ENCODE data around the gene SERGEF.

The SERGEF gene

DNA sequence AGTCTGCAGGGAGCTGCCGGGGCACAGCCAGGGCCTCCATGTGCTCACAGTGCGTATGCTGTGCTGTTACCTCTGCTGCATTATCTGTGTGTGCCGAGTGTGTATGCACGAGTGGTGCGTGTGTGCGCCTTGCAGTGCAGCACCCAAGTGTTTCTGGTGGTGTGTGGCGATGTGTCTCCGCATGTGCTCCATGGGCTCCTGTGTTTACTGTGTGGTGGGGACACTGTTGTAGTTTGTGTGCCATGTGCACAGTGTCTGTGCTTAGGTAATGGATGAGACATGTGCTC, 246.8 kb downstream of the SERGEF start:
- DNase-seq, result no peak

DNA sequence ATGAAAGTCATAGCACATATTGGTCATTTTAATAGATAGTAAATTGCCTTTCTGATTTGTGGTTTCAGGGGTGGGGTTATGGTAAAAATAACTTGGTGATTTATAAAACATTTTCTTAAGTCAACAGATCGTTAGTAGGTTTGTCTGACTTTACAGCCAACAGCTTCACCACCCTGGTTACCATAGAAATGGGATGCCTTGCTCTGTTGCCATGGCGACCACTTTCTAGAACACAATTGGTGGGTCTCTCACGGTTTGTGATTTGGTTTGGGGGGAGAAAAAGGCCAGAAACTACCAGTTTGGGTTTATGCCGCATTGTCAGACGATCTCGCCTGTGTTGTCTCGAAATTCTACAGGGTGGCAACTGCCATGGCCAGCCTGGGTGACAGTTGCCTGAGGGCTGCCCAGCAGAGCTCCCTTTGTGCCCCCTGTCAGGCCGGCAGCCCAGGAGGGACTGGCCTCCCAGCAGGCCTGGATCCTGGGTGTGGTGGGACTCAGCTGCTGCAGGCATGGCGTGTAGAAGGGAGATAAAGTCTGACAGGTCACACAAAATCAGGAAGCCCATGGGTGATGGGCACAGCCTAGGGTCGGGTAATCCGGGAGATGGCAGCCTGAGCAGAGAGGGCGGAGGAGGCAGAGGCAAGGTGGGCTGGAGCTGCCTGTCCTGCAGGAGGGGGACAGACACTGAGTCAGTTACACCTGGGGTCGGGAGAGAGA, 247.3 kb downstream of the SERGEF start:
- DNase-seq, result no peak

DNA sequence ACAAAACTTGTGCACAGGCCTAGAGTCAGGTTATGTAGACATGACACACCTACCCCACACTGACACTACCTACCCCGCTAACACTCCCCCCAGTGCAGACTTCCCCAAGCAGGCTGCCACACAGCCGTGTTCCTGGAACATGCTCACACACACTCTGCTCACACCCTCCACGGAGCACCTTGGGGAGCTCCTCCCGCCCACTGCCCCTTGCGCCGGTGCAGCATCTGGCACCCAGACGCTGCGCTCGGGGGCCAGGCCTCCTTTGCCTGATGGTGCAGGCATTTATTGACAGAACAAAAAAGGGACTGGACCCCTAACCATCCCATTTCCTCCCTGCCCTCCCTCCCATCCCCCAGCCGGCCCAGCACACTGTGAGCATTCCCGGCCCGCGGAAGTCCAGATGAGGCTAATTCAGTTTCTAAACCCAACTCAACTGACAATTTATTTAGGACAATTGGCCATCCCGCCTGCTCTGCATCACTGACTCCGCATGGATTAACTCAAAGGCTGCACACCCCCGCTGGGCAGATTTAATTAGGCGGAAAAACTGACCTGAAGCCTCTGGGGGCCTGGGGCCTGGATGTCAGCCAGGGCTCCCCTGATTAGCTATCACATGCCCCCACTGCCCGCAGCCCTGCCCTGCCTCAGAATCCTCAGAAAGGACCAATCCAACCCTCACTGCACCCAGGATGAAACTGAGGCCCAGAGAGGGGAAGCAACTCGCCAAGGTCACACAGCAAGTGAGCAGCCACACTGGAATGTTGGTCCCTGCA, 248.2 kb downstream of the SERGEF start:
- DNase-seq, result no peak

DNA sequence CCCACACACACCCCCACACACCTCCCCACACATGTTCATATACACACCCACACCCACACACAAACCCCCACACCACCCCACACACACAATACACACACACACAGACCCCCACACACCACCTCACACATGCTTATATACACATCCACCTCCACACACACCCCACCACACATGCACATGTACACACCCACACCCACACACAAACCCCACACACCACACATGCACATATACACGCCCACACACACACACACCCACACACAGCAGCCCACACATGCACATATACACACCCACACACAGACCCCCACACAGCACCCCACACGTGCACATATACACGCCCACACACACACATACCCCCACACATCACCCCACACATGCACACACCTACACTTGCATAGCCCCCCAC, 249.1 kb downstream of the SERGEF start:
- no peak for DNase-seq

DNA sequence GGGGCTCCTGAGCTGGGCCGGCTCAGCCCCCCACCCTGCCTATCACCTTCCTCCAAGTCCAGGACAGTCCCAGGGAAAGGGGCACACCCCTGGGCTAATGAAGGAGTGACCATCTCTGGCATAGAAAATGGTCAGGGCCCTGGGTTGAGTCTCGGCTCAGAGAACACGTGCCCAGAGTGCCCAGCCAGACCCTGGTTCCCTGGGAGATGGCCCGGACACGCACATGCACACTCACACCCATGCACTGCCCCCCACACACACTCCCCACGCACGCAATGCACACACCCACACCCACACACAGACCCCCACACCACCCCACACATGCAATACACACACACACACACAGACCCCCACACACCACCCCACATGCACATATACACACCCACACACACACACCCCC, 249.6 kb downstream of the SERGEF start:
- DNase-seq, result no peak

DNA sequence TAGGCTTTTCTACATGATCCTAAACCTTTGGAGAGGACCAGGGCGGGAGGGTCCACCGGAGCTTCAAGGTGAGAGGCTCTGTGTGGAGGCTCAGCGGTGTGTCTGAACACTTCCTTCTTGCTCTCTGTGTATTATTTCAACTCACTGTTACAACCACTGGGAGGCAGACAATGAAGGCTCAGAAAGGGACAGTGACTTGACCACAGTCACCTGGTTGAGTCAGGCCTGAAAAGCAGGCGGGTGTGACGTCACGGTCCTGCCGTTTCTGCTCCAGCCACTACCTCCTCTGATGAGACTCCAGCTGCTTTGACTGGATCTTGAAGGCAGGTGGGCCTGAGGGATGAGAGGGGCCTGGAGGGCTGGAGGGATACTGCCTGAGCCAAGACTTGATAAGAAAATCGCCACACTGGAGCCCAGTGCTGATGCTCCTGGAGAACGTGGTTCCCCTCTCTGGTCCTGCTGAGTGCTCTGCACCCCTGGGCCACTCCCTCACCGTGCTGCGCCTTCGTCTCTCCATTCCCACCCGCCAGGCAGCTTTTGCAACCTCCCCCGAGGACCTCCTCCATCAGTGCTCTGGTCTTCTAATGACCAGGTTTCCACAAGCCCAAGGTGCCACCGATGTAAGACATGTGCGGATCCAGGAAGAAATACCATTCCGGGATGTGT, 250.4 kb downstream of the SERGEF start:
- DNase-seq, result no peak

DNA sequence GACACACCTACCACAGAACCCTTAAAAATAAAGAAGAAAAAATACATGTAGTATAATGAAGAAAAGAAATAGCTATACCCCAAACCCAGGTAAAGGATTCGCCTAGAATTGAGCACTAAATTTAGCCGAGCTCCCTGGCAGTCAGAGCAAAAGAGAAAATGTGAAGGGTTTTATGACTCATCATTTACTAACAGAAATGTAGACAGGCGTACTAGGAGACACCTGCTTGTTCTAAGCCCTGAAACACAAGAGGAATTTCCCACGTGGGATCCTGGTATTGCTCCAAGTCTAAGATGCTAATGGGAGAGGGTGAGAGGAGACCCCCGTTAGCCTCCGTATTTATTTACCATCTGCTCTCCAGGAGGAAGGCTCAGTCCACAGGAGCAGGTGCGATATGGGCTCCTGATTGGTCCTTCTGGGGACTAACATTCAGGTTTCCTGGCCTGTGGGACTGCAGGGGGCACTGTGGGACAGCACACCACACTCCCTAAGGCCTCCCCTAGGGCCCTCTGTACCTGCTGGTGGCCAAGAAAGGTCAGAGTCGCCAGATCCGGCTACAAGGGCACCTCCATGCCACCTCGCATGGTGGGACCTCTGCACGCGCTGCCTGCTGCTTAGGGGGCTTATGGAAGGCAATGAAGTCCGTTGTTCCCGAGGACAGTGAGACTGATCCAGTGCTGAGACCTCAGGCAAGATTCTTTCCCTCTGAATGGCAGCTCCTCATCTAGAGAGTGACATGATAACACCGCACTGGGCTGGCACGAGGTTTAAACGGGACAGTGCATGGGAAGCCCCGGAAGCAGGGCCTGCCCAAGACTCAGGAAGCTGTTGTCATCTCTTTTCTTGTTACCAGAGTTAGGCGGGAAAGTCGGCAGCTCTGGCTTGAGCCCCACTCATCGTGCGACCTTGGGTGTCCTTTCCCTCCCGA, 252.5 kb downstream of the SERGEF start:
- DNase-seq, result peak; percentile 24

DNA sequence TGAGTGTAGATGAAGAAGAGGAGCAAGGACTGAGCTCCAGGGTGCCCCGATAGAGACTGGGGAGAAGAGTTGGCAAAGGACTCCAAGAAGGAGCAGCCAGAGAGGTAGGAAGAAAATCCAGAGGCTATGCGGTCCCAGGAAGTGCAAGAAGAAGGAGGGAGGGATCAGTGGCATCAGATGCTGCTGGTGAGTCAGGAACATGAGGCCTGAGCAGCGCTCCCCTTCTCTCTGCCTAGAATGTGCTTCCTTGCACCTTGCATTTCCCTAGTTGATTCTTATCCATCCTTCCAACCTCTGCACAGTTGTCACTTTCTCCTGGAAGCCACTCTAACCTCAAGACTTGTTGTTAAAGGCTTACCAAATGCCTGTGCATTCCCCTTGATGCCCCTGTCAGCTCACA, 257.0 kb downstream of the SERGEF start:
- DNase-seq, result no peak

DNA sequence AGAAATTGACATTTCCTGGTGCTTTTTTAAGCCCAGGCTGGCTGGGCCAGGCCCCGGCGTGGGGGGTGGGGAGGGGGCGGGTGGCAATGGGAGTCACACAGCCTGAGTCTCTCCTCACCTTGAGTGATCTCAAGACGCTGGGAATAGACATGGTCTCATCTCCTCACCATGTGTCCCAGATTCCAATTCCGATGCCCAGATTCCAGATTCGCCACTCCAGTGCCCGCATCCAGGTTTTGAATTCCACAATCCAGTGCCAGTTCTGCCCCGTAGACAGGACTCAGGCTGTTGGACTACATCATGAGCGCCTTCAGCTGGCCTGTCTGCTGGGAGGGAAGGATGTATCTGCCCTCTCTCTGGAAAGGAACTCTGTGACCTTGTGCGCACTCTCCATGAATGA, 259.2 kb downstream of the SERGEF start:
- no peak for DNase-seq

DNA sequence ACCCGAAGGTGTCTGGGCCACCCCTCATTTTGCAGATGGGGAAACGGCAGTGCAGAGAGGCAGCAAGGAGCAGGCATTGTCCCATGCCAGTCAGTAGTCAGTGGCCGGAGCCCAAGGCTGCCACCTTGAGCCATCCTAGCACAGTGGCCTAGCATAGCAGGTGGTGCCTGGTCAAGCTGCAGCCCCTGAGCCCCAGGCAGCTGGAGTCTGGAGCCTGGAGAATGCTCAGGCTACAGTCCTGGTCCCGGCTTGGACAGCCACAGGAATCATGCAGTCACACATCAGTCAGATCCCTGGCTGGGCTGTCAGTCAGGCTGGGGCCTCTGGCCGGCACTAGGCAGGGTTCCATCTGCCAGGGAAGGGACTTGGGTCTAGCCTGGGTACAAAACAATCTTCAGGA, 259.7 kb downstream of the SERGEF start:
- DNase-seq, result no peak

DNA sequence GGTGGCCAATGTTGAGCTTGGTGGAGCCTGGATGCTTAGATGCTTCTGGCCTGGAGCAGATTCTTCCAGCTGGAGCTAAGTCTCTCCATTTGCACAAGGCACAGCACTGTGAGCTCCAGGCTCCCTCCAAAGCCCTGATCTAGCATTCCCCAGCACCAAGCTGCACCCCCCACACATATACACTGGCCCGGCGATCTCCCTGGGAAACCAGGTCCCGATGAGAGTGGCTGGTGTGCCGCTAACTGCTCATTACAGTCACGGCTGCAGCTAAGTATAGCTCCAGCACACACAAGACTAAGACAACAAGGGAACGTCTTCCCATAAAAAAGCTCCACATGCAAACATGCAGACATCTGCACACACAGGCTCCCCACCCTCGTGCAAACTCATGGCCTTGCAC, 260.7 kb downstream of the SERGEF start:
- no peak for DNase-seq

DNA sequence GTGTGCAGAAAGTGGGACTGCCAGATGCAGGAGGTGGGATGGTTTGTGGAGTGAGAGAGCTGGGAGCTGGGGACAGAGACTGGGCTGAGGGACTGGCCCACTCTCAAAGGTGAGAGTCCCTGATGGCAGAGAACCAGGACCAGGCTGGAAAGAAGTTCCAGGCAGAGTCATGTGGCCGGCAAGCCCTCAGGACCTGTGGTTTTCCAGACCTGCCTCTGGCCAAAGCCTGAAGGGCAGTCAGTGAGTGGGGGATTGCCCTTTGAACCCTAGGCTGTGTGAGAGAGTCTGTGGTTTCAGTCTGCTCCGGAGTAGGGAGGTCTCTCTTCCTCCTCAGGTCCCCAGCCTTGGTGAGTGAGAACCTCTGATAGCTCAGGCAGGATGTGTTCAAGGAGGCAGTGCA, 261.3 kb downstream of the SERGEF start:
- DNase-seq, result no peak

DNA sequence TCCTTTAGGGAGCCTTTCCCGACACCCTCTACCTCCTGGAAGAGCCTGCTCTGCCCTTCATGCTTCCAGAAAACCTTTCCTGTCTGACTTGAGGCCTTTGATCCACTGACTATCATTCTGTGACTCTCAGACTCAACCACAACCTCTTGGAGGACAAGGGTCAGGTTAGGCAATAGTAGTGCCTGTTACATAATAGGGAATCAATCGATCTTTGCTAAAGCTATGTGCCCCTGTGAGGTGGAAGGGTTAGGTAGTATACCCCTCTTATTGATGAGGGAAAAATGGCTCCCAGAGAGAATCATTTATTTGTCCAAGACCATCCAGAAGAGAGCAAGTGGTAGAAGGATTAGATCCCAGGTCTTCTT, 262.1 kb downstream of the SERGEF start:
- no peak for DNase-seq

DNA sequence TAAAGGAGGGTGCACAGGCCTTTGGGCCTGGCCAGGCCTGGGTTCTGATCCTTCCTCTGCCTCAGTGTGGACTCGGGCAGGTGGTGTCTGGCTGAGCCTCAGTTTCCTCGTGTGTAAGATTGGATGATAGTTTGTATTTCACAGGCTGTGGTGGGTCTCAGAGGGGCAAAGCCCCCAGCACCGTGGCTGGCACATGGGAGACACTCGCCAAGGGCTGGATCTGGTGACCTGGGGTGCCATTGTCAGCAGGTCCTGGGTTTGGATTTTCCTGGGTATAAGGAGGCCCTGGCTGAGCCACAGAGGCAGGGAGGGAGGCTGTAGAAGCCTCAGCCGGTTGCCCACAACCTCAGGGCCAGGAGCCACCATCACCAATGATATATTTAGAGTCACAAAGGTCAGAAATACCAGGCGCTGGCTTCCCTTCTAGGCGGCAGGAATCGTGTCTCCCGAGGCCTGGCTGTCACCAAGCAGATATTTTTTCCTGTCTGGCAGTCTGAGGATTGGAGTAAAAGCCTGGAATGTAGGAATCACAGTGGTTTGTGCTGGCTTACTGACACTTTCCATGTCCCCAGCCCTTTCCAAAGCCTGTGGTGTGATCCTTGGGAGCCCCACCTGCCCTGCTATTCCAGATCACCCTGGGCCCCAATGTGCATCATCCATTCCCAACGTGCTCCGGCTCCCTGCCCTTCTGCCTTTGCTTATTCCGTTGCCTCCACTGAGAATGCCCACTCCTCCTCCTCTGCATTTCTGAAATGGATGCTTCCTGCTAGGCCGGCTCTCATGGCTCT, 262.6 kb downstream of the SERGEF start:
- DNase-seq, result no peak

DNA sequence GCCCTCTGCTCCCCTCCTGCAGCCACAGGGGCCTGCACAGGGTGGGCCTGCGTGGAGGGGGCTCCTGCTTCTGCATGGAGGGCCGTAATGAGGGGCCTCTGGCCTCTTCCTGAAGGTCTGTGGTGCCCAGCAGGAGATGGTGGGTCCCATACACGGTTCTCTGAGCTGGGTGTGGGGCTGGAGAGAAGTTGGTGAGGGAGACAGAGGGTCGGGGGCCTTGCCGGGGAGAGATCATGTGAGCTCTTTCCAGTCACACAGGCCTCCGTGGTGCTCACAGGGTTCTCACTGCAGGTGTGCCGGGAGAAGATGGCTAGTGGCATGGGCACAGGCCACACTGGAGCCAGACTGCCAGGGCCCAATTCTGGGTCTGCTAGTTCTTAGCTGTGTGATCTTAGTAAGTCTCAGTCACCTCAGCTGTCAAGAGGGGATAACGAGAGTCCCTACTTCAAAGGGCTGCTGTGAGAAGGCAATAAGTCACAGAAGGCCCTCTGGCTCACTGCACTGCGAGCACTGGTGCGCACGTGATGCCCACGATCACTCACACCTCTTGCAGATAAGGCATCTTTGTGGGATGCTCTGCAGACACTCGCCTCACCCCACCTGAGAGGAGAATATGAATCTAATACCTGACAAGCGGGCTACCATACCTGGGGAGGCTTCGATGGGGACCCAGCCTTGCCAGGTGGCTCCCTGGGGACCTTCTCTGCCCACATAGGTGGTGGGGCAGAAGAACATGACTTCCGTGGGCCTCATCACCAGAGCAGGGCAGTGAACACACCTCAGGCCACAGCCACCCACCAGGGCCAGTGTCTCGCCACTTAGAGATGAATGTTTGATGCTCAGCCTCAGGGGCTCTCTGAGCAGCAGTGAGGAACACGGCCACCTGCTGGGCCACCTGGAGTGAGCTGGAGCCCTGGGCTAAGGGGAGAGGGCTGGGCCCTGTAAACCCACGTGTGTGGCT, 263.8 kb downstream of the SERGEF start:
- DNase-seq, result no peak

DNA sequence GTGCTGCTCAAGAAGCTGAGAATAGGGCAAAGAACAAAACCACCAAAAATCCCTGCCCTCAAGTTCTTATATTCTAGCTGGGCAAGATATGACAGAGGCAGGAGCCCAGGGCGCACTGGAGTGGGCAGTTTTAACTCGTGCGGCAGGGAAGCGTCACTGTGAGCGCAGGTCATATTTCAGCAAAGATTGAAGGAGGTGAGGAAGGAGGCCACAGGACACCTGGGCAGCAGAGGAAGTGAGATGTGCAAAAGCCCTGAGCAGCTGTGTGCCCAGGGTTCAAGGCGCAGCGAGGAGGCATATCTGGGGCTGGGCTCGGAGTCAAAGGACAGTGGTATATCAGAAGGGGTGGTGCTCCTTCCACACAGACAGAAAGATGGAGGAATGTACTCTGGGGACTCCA, 264.8 kb downstream of the SERGEF start:
- no peak for DNase-seq

DNA sequence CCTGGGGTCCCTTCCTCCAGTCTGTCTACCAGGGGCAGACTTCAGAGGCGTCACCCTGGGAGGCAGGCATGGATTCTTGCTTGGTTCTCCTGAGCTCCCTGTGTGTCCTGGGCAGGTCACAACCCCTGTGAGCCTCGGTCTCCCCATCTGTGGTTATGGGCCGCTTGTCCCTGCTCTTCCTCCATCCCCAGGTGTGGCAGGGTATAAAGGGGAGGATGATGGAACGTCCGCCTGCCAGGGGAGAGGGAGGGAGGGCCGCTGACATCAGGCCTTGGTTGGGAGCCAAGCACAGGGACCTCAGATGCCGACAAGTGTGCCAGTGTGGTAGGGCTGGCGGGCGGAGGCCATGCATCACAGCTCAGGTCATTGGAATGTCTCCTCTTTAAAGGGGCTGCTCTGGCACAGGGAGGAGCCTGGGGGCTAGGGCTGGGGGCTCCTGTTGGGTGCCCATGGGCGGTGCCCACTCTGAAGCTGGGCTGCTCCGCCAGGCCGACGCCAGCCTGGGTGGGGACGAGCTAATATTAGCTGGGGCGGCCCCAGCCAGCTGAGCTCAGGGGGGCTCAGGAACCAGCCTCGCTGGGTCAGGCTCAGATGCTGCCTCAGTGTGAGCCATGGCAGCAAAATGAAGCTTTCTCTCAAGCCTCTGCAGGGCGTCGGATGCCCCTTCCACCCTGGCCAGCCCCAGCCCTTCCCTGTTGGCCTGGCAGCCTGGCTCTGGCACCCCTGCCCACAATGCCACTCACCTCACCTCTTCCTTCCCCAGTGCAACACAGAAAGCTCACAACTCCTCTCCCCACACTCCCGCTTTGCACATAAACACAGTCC, 265.5 kb downstream of the SERGEF start:
- DNase-seq, result no peak

DNA sequence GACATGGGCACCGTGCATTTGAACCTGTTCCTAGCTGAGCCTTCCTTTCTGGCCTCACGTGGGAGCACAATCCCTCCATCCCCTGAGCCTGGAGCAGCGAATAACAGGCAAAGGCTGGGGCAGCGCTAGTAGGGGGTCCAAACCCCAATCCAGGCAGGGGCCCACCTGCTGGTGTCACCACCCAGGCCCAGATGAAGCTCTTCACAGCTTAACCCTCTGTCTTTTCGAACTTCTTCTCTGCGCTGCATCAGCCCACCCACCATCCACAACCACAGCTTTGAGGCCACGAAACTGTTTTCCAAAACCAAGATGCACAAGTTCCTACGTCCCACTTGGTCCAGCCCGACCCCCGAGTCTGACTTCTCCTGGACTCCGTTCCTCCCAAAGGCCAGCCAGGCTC, 266.8 kb downstream of the SERGEF start:
- no peak for DNase-seq

DNA sequence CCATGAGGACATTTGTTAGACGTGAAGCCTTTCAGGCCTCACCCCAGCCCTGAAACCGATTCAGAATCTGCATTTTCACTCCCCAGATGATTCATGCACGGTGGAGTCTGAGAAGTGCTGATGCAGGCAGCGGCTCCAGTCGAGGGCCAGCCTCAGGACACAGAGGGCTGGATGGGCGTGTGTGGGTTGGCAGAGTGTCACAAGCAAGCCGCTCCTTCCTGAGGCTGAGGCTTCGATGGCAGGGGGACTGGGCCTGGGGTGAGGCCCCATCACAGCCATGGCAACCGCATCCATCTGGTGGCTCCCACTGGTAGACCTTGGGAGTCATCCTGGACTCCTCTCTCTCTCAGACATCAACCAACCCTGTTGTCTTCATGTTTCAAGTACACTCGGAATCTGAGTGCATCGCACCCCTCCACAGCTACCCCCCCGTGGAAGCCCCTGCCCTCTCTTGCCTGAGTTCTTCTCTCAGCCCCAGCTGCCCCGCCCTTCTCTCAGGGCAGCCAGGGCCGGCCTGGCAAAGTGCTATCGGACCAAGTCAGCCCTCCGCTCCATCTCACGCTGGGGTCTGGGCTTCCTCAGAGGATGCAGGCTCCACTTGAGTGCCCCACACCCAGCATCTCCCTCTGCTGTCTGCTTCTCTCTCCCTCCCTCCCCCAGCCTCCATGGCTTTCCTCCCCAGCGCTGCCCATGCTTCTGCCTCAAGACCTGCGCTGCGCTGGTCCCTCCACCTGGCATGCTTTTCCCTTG, 267.6 kb downstream of the SERGEF start:
- DNase-seq, result no peak
